CD4-positive, alpha-beta T cell treated with Interleukin-17A for 1 hour (primary cell): ENCODE data around the gene INPP5E.

Source experiments
- DNase-seq: peaks from one replicate; pipeline ENCODE4 v3.0.0-alpha.2; 2020

Gene INPP5E

GRCh38 chr9:136380381-136380780, 59.3 kb downstream of the INPP5E start:
- DNase-seq: no peak

GRCh38 chr9:136379891-136380290, 59.8 kb downstream of the INPP5E start:
- no peak for DNase-seq

- no peak for DNase-seq
Measured at GRCh38 chr9:136379401-136379800, 60.2 kb downstream of the INPP5E start.

- DNase-seq: no peak
Measured at GRCh38 chr9:136379003-136379287, 60.7 kb downstream of the INPP5E start.
